HG02678 (cell line): ENCODE data around the gene SIGLEC6.

Source experiments
- ATAC-seq: cut with Tn5 transposase; IDR thresholded peaks from one replicate; pipeline ENCODE4 v1.9.1; 2021; ENCODE audit warnings: mild to moderate bottlenecking, moderate library complexity; ENCODE audit not compliant: unreplicated experiment

SIGLEC6 gene

GRCh38 chr19:51477344-51477743, 54.1 kb downstream of the SIGLEC6 start:
- no peak for ATAC-seq

GRCh38 chr19:51476164-51476563, 55.3 kb downstream of the SIGLEC6 start:
- ATAC-seq: no peak

DNA sequence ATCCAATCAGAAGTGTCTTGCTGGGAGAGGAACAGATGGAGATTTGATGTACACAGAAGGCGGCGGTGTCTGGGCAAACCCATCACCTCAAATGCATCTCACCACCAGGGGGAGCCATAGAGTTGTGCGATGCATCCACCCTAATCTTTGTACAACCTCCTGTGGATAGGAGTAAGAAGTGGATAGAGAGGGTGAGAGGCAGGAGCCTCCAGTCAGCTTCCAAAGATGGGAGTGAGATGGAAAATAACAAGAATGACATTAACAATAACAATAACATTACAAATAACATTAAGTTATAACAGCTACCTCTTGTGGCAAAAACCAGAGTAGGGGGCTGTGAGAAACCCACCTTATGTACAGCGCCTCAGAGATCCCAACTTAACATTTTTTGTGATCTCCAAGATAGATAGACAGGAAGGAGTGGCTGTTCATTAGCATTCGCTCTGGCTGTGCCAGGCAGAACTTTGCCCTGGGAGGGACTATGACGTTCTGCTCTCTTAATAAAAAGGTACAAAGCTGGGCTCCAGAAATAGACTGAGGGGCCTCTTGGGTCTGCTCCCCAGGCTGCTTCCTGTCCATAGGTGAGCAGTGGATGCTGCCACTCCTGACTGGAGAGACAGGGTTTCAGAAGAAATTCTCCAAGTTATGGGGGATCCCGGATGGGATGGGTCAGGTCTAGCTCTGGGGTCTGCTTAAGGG, 58.3 kb downstream of the SIGLEC6 start:
- no peak for ATAC-seq

- no peak for ATAC-seq
Measured at GRCh38 chr19:51472607-51473006, 58.9 kb downstream of the SIGLEC6 start.

- no peak for ATAC-seq
Measured at GRCh38 chr19:51471527-51471926, 59.9 kb downstream of the SIGLEC6 start.

GRCh38 chr19:51470966-51471365, 60.5 kb downstream of the SIGLEC6 start:
- no peak for ATAC-seq

GRCh38 chr19:51469629-51470028, 61.8 kb downstream of the SIGLEC6 start:
- ATAC-seq: no peak

DNA sequence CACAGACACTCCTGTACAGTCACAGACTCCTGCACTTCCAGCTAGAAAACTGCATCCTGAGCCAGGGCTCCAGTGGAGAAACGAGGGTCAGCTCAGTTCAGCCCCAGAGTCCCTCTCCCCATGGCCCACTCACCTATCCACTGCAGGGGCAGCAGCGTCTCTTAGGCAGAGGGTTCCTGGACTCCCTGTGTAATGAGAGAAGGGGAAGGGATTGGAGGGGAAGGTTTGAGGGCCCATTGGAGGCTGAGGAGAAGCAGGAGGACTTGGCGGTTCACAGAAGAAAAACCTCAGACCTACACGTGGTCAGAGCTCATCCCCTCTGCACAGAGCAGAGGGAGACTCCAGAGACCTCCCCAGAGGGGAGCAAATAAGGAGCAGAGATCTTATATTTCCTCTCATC, 62.3 kb downstream of the SIGLEC6 start:
- ATAC-seq: no peak

DNA sequence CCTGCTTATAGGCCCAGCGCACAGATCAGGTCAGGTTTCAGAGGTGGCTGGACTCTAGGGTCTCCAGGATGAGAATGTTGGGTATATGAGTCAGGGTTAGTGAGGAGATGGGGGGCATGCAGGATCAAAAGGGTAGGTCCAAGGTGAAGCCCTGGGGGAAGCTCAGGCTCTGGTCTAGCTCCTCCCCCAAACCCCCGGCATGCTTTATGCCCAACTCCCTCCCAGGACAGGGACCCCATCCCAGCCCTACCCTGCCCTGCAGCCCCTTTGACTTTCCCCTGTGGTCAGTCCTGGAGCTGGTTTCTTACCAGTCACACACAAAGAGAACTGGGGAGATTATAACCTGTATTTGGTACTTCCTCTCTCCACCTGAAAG, 62.9 kb downstream of the SIGLEC6 start:
- ATAC-seq: no peak

- no peak for ATAC-seq
Measured at GRCh38 chr19:51467864-51468544, 63.5 kb downstream of the SIGLEC6 start.
